ENCODE measurements around the gene PHF21A. TPM values are rescaled to one million over a fixed set of nuclear protein-coding genes. Genes with fewer than 3 reads are reported as not detected.
"Not testable (repeated sequence)": the region's sequence is repeated elsewhere in the genome, so short reads cannot be mapped to it uniquely, and the experiment has no call there.

Gene PHF21A
- total and polyA plus RNA-seq, 2 donors (not counting 3 experiments of a cell fraction or from before 2014, with no cell fraction given): 14.1 to 30.5 TPM

GRCh38 chr11:45982656-45983470, 138.4 kb downstream of the PHF21A start:
- POLR2A ChIA-PET: interaction anchor here (0.8 kb wide), 1 partner anchor 16 kb away, joined by 3 read pairs; no protein-coding TSS in a partner anchor
- FAIRE-seq (peak; percentile 61), DNase-seq (ENCODE audit: low read depth, low spot score) (peak; percentile 70)
- Histone ChIP-seq H2AFZ (ENCODE audit: low read depth, low read length) (no peak overlapping the region), H4K20me1 (replicated peaks; ENCODE audit: control insufficient read depth, extremely low read depth, insufficient read depth, low read length) (peaks cover 2% of the 10 kb centered on the region), H3K9ac (replicated peaks; ENCODE audit: extremely low read depth, insufficient read depth, low read length) (no peak overlapping the region), H3K4me3 (replicated peaks in 1 of 3; ENCODE audit: insufficient read depth in 1 of 3, low read depth in 1 of 3, low read length in 3 of 3) (no peak overlapping the region), H3K27me3 (ENCODE audit: control insufficient read depth in 2 of 2, insufficient read depth in 2 of 2, low read length in 2 of 2) (no peaks in the 10 kb centered on the region), H3K79me2 (ENCODE audit: control insufficient read depth, insufficient read depth, low read length) (no peaks in the 10 kb centered on the region), H3K9me1 (replicated peaks; ENCODE audit: control insufficient read depth, extremely low read depth, insufficient read depth, low read length) (no peaks in the 10 kb centered on the region), H3K36me3 (ENCODE audit: control insufficient read depth in 2 of 2, extremely low read depth in 1 of 2, insufficient read depth in 2 of 2, low read length in 2 of 2) (peaks cover 0 to 6% of the 10 kb centered on the region in 2 experiments), H3K27ac (ENCODE audit: insufficient read depth, low read depth, low read length) (no peak overlapping the region), H3K4me1 (ENCODE audit: control insufficient read depth, extremely low read depth, insufficient read depth, low read length) (peaks cover 4% of the 10 kb centered on the region), H3K4me2 (ENCODE audit: insufficient read depth, low read length) (no peak overlapping the region), H3K9me3 (replicated peaks; ENCODE audit: control insufficient read depth, insufficient read depth, low read length) (no peaks in the 10 kb centered on the region)
- TF ChIP-seq JUN (IDR thresholded peaks at IDR 0.05; ENCODE audit: borderline replicate concordance, insufficient read depth, insufficient read length, low read depth) (no peak), CTCF (IDR thresholded peaks at IDR 0.05; ENCODE audit: extremely low read depth in 1 of 2, insufficient read depth in 1 of 2, low read depth in 1 of 2, low read length in 2 of 2) (no peak), POLR2AphosphoS5 (IDR thresholded peaks at IDR 0.05; ENCODE audit: insufficient read depth, low read depth, low read length) (no peak), EZH2 (IDR thresholded peaks at IDR 0.05; ENCODE audit: borderline replicate concordance, low read depth, low read length, severe bottlenecking) (no peak), FOS (IDR thresholded peaks at IDR 0.05; ENCODE audit: borderline replicate concordance, insufficient read depth, low read length) (no peak), MAX (IDR thresholded peaks at IDR 0.05; ENCODE audit: insufficient read depth, insufficient read length) (no peak), MYC (IDR thresholded peaks at IDR 0.05; ENCODE audit: low read depth, low read length) (no peak), GATA2 (IDR thresholded peaks at IDR 0.05; ENCODE audit: insufficient read depth, insufficient read length, low read depth, low read length) (no peak), POLR2A (IDR thresholded peaks at IDR 0.05; ENCODE audit: low read depth, low read length) (no peak)
- CTCF ChIA-PET: interaction anchor here (0.6 to 2.8 kb wide), 6 partner anchors 10 to 308 kb away, joined by 3 to 27 read pairs (median 7); no protein-coding TSS in a partner anchor
- dilution Hi-C loops (cut with MboI; ENCODE audit: extremely low pct_ligation_motif_present, low sequenced_read_pairs) (no loop called here), intact Hi-C loops (cut with micrococcal nuclease) (no loop called here)
- BruUV-seq (replicated peaks): no TSS peak

- POLR2A ChIA-PET; dilution Hi-C loops (cut with MboI; ENCODE audit: extremely low pct_ligation_motif_present, low sequenced_read_pairs): not testable (repeated sequence)
Measured at GRCh38 chr11:45981826-45982225, 139.4 kb downstream of the PHF21A start.

More at GRCh38 chr11:45981826-45982225, 139.4 kb downstream of the PHF21A start:
- BruUV-seq (replicated peaks); intact Hi-C loops (cut with micrococcal nuclease); H3K4me3 ChIP-seq (replicated peaks in 1 of 3; ENCODE audit: insufficient read depth in 1 of 3, low read depth in 1 of 3, low read length in 3 of 3); H3K36me3 ChIP-seq (ENCODE audit: control insufficient read depth in 2 of 2, extremely low read depth in 1 of 2, insufficient read depth in 2 of 2, low read length in 2 of 2); H3K79me2 ChIP-seq (ENCODE audit: control insufficient read depth, insufficient read depth, low read length); H3K9me1 ChIP-seq (replicated peaks; ENCODE audit: control insufficient read depth, extremely low read depth, insufficient read depth, low read length); H4K20me1 ChIP-seq (replicated peaks; ENCODE audit: control insufficient read depth, extremely low read depth, insufficient read depth, low read length); H3K4me2 ChIP-seq (ENCODE audit: insufficient read depth, low read length); H2AFZ ChIP-seq (ENCODE audit: low read depth, low read length); FAIRE-seq; H3K9ac ChIP-seq (replicated peaks; ENCODE audit: extremely low read depth, insufficient read depth, low read length); H3K9me3 ChIP-seq (replicated peaks; ENCODE audit: control insufficient read depth, insufficient read depth, low read length); H3K27ac ChIP-seq (ENCODE audit: insufficient read depth, low read depth, low read length); H3K4me1 ChIP-seq (ENCODE audit: control insufficient read depth, extremely low read depth, insufficient read depth, low read length); H3K27me3 ChIP-seq (ENCODE audit: control insufficient read depth in 2 of 2, insufficient read depth in 2 of 2, low read length in 2 of 2); DNase-seq (ENCODE audit: low read depth, low spot score): not testable (repeated sequence)
- CTCF ChIA-PET: interaction anchor here (2.8 kb wide), 1 partner anchor 17 kb away, joined by 27 read pairs; no protein-coding TSS in a partner anchor

Data from endothelial cell of umbilical vein (primary cell).